Heart right ventricle (tissue), 16 donors: ENCODE data around the gene CHMP1A. TPM values are rescaled to one million over a fixed set of nuclear protein-coding genes. Genes with fewer than 3 reads are reported as not detected.
"Not testable (repeated sequence)": the region's sequence is repeated elsewhere in the genome, so short reads cannot be mapped to it uniquely, and the experiment has no call there.

Experiments
- ATAC-seq, 8 donors: fragments of 200-7000 bp; cut with Tn5 transposase; one replicate each; pipeline ENCODE4 v1.9.1; 2020; ENCODE audit warnings: mild to moderate bottlenecking in 8 of 8, moderate library complexity in 8 of 8, moderate number of reproducible peaks in 1 of 8
- DNase-seq, 2 donors: peaks; one replicate each; pipeline ENCODE4 v3.0.0-alpha.2; 2020
- H3K27ac ChIP-seq, 10 donors: fragments of 200-600 bp; sonication (generic) in 2 of 10; one replicate each; pipeline versions ENCODE4 v1.5.0 to v1.8.0; 2020 to 2022; ENCODE audit warnings: mild to moderate bottlenecking in 3 of 10
- H3K27me3 ChIP-seq, 7 donors: fragments of 200-600 bp; one replicate each; pipeline ENCODE4 v1.8.0; 2021 to 2022; ENCODE audit warnings: mild to moderate bottlenecking in 2 of 7
- H3K36me3 ChIP-seq, 9 donors: fragments of 200-600 bp; sonication (generic) in 1 of 9; one replicate each; pipeline versions ENCODE4 v1.5.0 to v1.8.0; 2020 to 2022; ENCODE audit warnings: mild to moderate bottlenecking in 2 of 9
- H3K4me1 ChIP-seq, 9 donors: fragments of 200-600 bp; sonication (generic) in 1 of 9; one replicate each; pipeline versions ENCODE4 v1.5.0 to v1.8.0; 2020 to 2022; ENCODE audit warnings: mild to moderate bottlenecking in 4 of 9
- H3K4me3 ChIP-seq, 10 donors: fragments of 200-600 bp; sonication (generic) in 2 of 10; one replicate each; pipeline versions ENCODE4 v1.5.0 to v1.8.0; 2020 to 2022; ENCODE audit warnings: mild to moderate bottlenecking in 7 of 10, moderate library complexity in 2 of 10
- H3K9me3 ChIP-seq, 11 donors: fragments of 200-600 bp in 10 of 11; sonication (generic) in 2 of 11; one replicate each; pipeline versions ENCODE4 v1.5.0 to v1.8.0; 2013 to 2022; ENCODE audit warnings: mild to moderate bottlenecking in 2 of 11, control low read depth in 1 of 11, moderate library complexity in 1 of 11
- CTCF ChIP-seq, 9 donors: fragments of 200-600 bp; sonication (generic) in 2 of 9; IDR thresholded peaks; one replicate each; pipeline versions ENCODE4 v1.5.0 to v1.8.0; 2021 to 2022; ENCODE audit warnings: antibody characterized with exemption in 9 of 9, mild to moderate bottlenecking in 5 of 9, moderate library complexity in 1 of 9
- WGBS, 2 donors: extraction: QIAGEN DNeasy Blood & Tissue Kit; methylation state at CpG; one replicate each; pipeline ENCODE4 v1.1.7; 2013; ENCODE audit warnings: inconsistent platforms in 1 of 2; 5-methylcytosine and 5-hydroxymethylcytosine counted together
- intact Hi-C, 10 donors: fragments of 100-400 bp; cut with DNase I; formaldehyde crosslinking; loops; one replicate each; pipeline versions ENCODE4 v1.11.1 to v1.14.2; 2022
- polyA plus RNA-seq, 2 donors: library from polyadenylated mRNA; stranded (reverse); fragments of 200-250 nt; gene quantifications; one replicate each; pipeline ENCODE4 v1.2.3, GENCODE V29; 2013
- total RNA-seq, 10 donors: library from RNA; stranded (reverse); fragmentation: NEBNext Ultra II Directional in 3 of 10; extraction: Animal tissue kit (Norgen Biotek cat#: 25700) in 3 of 10; gene quantifications; one replicate each; pipeline versions ENCODE4 v1.2.1 to v1.2.4, GENCODE V29; 2021 to 2023
- donor health status: Arrhythmogenic right ventricular cardiomyopathy.
- donor health status: ischemic (EF 13 %, LVEDD 7.1; RV severe dilation, severe dysfunction).
- donor health status: healthy with polysubstance abuse.
- donor health status: DM: no; HTN: yes; CAD: no.
- donor health status: DM: no; HTN: no; CAD: no.
- donor health status: ischemic (EF 25% LVEDD 6.9; RV normal size, moderate dysfunction).
- donor health status: ischemic (EF 25% LVEDD 5.7; RV mildly dilated, moderate dysfunction).
- donor health status: healthy.
- donor health status: DM: yes; HTN: yes; CAD: no.
- donor health status: Ischemic cardiomyopathy.
- donor health status: ischemic (EF 35%, LVEDD 5.7; RV mildly dilated, moderate dysfunction).
- donor health status: nonischemic (EF 11% LVEDD 7.7; RV severe dilation, severe dysfunction).
- donor health status: DM: yes; HTN: yes; CAD: no.
- donor health status: PGD.
- donor health status: ischemic (EF 29% LVEDD 5.4; RV normal size, mild dysfunction).
- donor health status: nonischemic (EF 23%, LVEDD 6.1; RV moderate dilation, normal function).

Gene CHMP1A
- total and polyA plus RNA-seq, 12 donors, result 30.6 to 71.4 (median 36.7) TPM

- WGBS, 2 donors, result 72 to 78% methylated on average over 5 of the region's 5 CpGs
Measured at GRCh38 chr16:89668790-89669158, 11.3 kb upstream of the CHMP1A start.

GRCh38 chr16:89667633-89668032, 10.1 kb upstream of the CHMP1A start:
- intact Hi-C loops, result no loop called here
- H3K9me3 ChIP-seq, result peaks cover 0 to 6% (median 0%) of the 10 kb centered on the region in 11 donors
- H3K36me3 ChIP-seq, result peaks cover 0 to 19% (median 0%) of the 10 kb centered on the region in 9 donors
- no peak overlapping the region for H3K27ac ChIP-seq
- no peak for TF ChIP-seq CTCF (IDR thresholded peaks at IDR 0.05)
- no peak for DNase-seq
- ATAC-seq, result no peak
- H3K4me1 ChIP-seq, result no peaks in the 10 kb centered on the region
- WGBS, 2 donors, result 84 to 87% methylated on average over 9 of the region's 9 CpGs
- H3K4me3 ChIP-seq, result no peak overlapping the region
- H3K27me3 ChIP-seq, result no peaks in the 10 kb centered on the region

More at GRCh38 chr16:89668790-89669158, 11.3 kb upstream of the CHMP1A start:
- Histone ChIP-seq H3K36me3 (peaks cover 0 to 11% (median 0%) of the 10 kb centered on the region in 9 donors), H3K9me3 (peaks cover 0 to 6% (median 0%) of the 10 kb centered on the region in 11 donors), H3K4me1 (peaks cover 0 to 4% (median 0%) of the 10 kb centered on the region in 9 donors), H3K4me3 (no peak overlapping the region), H3K27me3 (no peaks in the 10 kb centered on the region), H3K27ac (no peak overlapping the region)
- DNase-seq (no peak), ATAC-seq (no peak)
- TF ChIP-seq CTCF (IDR thresholded peaks at IDR 0.05), result no peak
- intact Hi-C loops, result no loop called here

GRCh38 chr16:89667000-89667399, 9.5 kb upstream of the CHMP1A start:
- ATAC-seq, H3K9me3 ChIP-seq, H3K27me3 ChIP-seq, H3K4me3 ChIP-seq, DNase-seq, intact Hi-C loops, H3K4me1 ChIP-seq, H3K27ac ChIP-seq: not testable (repeated sequence)
- WGBS, 2 donors, result 40 to 54% methylated on average over 6 to 7 of the region's 7 CpGs
- H3K36me3 ChIP-seq, result peaks cover 0 to 19% (median 0%) of the 10 kb centered on the region in 9 donors
- peak in 6 of 9 donors; percentile 12 to 39 (median 22) for TF ChIP-seq CTCF (IDR thresholded peaks at IDR 0.05)

GRCh38 chr16:89664238-89664637, 6.7 kb upstream of the CHMP1A start:
- H3K4me3 ChIP-seq, H3K27ac ChIP-seq, intact Hi-C loops, H3K9me3 ChIP-seq, DNase-seq, ATAC-seq, H3K27me3 ChIP-seq: not testable (repeated sequence)
- peaks cover 0 to 35% (median 0%) of the 10 kb centered on the region in 9 donors for H3K36me3 ChIP-seq
- peaks cover 0 to 13% (median 0%) of the 10 kb centered on the region in 9 donors for H3K4me1 ChIP-seq
- WGBS, 2 donors, result 91 to 93% methylated on average over 10 of the region's 11 CpGs

- DNase-seq (no peak), ATAC-seq (no peak)
- peaks cover 0 to 35% (median 0%) of the 10 kb centered on the region in 9 donors for H3K36me3 ChIP-seq
- intact Hi-C loops, result no loop called here
- WGBS, 2 donors, result 90 to 92% methylated on average over 9 of the region's 9 CpGs
- H3K27ac ChIP-seq, result no peak overlapping the region
- H3K4me1 ChIP-seq, result peaks cover 8 to 30% (median 17%) of the 10 kb centered on the region in 9 donors
- no peak for TF ChIP-seq CTCF (IDR thresholded peaks at IDR 0.05)
- no peaks in the 10 kb centered on the region for H3K9me3 ChIP-seq
- no peaks in the 10 kb centered on the region for H3K27me3 ChIP-seq
- H3K4me3 ChIP-seq, result no peak overlapping the region
Measured at GRCh38 chr16:89661215-89661614, 3.7 kb upstream of the CHMP1A start.
